DMS53 treated with DMSO at 0.1 percent for 48 hours (cell line): Measurements from ENCODE around the gene LYST.
"Not testable (repeated sequence)": the region's sequence is repeated elsewhere in the genome, so short reads cannot be mapped to it uniquely, and the experiment has no call there.

Experiments
- DNase-seq: peaks from one replicate; lab custom pipeline; 2025; ENCODE audit not compliant: unreplicated experiment; lab: John Stamatoyannopoulos, UW

The LYST gene

GRCh38 chr1:235823684-235824083 lies 43.0 kb downstream of the LYST start:
- peak; percentile 19 for DNase-seq

GRCh38 chr1:235822685-235823084 lies 44.0 kb downstream of the LYST start:
- no peak for DNase-seq

- DNase-seq = no peak
Observed at GRCh38 chr1:235821361-235821981, 45.2 kb downstream of the LYST start.

GRCh38 chr1:235820061-235820460 lies 46.6 kb downstream of the LYST start:
- DNase-seq = no peak

GRCh38 chr1:235818632-235819136 lies 48.0 kb downstream of the LYST start:
- DNase-seq = no peak

GRCh38 chr1:235817101-235817728 lies 49.5 kb downstream of the LYST start:
- DNase-seq = peak; percentile 81

GRCh38 chr1:235809688-235810397 lies 56.9 kb downstream of the LYST start:
- DNase-seq = no peak

- no peak for DNase-seq
Observed at GRCh38 chr1:235808223-235808622, 58.5 kb downstream of the LYST start.

GRCh38 chr1:235806123-235806522 lies 60.6 kb downstream of the LYST start:
- no peak for DNase-seq

- DNase-seq = no peak
Observed at GRCh38 chr1:235802573-235803346, 63.9 kb downstream of the LYST start.

- no peak for DNase-seq
Observed at GRCh38 chr1:235799264-235799663, 67.4 kb downstream of the LYST start.

- DNase-seq = no peak
Observed at GRCh38 chr1:235791532-235792060, 75.1 kb downstream of the LYST start.

GRCh38 chr1:235790123-235790522 lies 76.6 kb downstream of the LYST start:
- DNase-seq = no peak

- DNase-seq = not testable (repeated sequence)
Observed at GRCh38 chr1:235786227-235786898, 80.3 kb downstream of the LYST start.

- DNase-seq = no peak
Observed at GRCh38 chr1:235784950-235785349, 81.8 kb downstream of the LYST start.

GRCh38 chr1:235783148-235783776 lies 83.4 kb downstream of the LYST start:
- DNase-seq = peak; percentile 51

- no peak for DNase-seq
Observed at GRCh38 chr1:235782601-235783000, 84.1 kb downstream of the LYST start.

GRCh38 chr1:235781807-235782206 lies 84.9 kb downstream of the LYST start:
- no peak for DNase-seq

GRCh38 chr1:235779770-235780169 lies 86.9 kb downstream of the LYST start:
- DNase-seq = no peak

GRCh38 chr1:235776396-235776795 lies 90.3 kb downstream of the LYST start:
- no peak for DNase-seq
